Esophagus (tissue), 2 donors: ENCODE data around the gene SUSD6. TPM values are rescaled to one million over a fixed set of nuclear protein-coding genes. Genes with fewer than 3 reads are reported as not detected.

Source experiments
- H3K27ac ChIP-seq, 2 donors: one replicate each; pipeline ENCODE4 v1.5.1; 2013; ENCODE audit warnings: low read depth in 2 of 2, mild to moderate bottlenecking in 2 of 2, inconsistent platforms in 1 of 2, low read length in 1 of 2, moderate library complexity in 1 of 2
- H3K27me3 ChIP-seq, 2 donors: one replicate each; pipeline ENCODE4 v1.6.1; 2013; ENCODE audit warnings: low read length in 2 of 2, control low read depth in 1 of 2, mild to moderate bottlenecking in 1 of 2; ENCODE audit not compliant: insufficient read depth in 2 of 2, control insufficient read depth in 1 of 2
- H3K36me3 ChIP-seq, 2 donors: one replicate each; pipeline ENCODE4 v1.6.1; 2013; ENCODE audit warnings: low read length in 1 of 2; ENCODE audit not compliant: control insufficient read depth in 2 of 2, insufficient read depth in 2 of 2
- H3K4me1 ChIP-seq, 2 donors: one replicate each; pipeline ENCODE4 v1.6.1; 2013; ENCODE audit warnings: low read length in 1 of 2; ENCODE audit not compliant: control insufficient read depth in 2 of 2, insufficient read depth in 2 of 2
- H3K4me3 ChIP-seq, 2 donors: one replicate each; pipeline ENCODE4 v1.5.1; 2013; ENCODE audit warnings: low read length in 2 of 2, mild to moderate bottlenecking in 2 of 2, low read depth in 1 of 2, moderate library complexity in 1 of 2
- H3K9me3 ChIP-seq, 2 donors: one replicate each; pipeline ENCODE4 v1.6.1; 2013; ENCODE audit warnings: mild to moderate bottlenecking in 2 of 2, low read depth in 1 of 2, low read length in 1 of 2, moderate library complexity in 1 of 2; ENCODE audit not compliant: control insufficient read depth in 2 of 2, insufficient read depth in 1 of 2
- WGBS, 2 donors: extraction: QIAGEN DNeasy Blood & Tissue Kit; methylation state at CpG; one replicate each; pipeline ENCODE4 v1.1.7; 2013; 5-methylcytosine and 5-hydroxymethylcytosine counted together
- polyA plus RNA-seq, 2 donors: library from polyadenylated mRNA; stranded (reverse); fragments of 200-250 nt; gene quantifications; one replicate each; pipeline ENCODE4 v1.2.3, GENCODE V29; 2013
- donor health status: healthy with polysubstance abuse.
- donor health status: Bipolar disorder and iron deficiency.

The SUSD6 gene
- polyA plus RNA-seq, 2 donors: 16.2 to 30.3 TPM

DNA sequence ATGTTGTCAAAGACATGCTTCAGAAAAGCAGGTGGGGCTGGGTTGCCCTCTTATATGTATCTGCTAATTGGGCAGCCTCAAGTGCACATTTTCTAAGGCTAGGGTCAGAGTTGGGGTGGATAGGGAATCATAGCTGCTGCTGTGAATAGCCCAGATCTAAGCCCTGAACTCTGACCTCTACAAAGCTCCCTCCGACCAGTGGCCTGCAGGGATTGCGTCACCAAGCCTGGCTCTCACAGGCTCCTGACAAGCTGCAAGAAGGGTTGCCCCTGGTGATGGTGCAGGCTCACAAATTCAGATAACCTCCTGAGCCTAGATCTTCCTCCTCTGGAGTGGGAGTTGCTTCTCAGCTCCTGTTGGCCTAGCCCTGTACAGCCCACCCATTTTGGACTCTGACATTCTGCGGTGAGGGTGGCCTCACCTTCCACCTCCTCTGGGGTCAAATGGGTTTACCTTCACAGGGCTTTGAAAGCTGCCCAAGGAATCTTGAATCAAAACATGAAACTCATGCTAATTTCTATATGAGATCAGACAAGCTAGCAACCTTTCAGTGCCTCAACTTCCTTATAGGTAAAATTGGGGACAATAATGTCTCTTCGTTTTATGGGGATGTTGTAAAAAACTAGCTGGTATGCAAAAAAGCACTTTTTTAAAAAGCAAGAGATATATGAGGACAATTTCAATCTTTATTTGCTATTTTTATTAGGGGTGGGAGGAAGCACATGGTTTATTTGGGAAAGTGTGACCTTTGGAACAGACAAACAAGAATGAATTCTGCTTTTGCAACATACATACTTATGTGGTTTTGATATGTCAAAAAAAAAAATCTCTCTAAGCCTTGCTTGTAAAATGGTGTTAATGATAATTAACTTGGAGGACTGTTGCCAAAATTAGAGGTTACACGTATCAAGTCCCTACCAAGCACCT is 4.9 kb upstream of the SUSD6 start:
- Histone ChIP-seq H3K9me3 (no peaks in the 10 kb centered on the region), H3K27me3 (no peaks in the 10 kb centered on the region), H3K27ac (no peak overlapping the region), H3K4me3 (no peak overlapping the region), H3K4me1 (no peaks in the 10 kb centered on the region), H3K36me3 (no peaks in the 10 kb centered on the region)
- 76 to 90% methylated on average over 5 of the region's 5 CpGs for WGBS, 2 donors

- WGBS, 2 donors: 45 to 53% methylated on average over 8 of the region's 8 CpGs
- Histone ChIP-seq H3K27me3 (no peaks in the 10 kb centered on the region), H3K27ac (peak overlapping the region; percentile 83 to 89), H3K36me3 (no peaks in the 10 kb centered on the region), H3K4me3 (peak overlapping the region in 1 of 2 donors; percentile 87), H3K9me3 (no peaks in the 10 kb centered on the region), H3K4me1 (peaks cover 0 to 5% of the 10 kb centered on the region in 2 donors)
Measured at GRCh38 chr14:69610020-69610873, 1.1 kb upstream of the SUSD6 start.

DNA sequence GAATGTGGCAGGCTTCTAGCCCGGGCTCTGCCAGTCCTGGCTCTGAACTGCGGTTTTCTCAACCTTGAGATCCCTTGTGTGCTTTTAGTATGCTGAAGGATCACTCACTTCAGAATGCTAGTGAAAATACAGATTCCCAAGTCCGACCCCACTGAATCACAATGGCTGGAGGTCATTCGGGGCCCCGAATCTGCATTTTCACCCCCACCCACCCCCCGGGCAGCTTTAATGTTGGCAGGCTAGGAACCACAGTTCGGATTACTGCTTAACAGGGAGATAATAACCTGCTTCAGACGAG is 573 bp upstream of the SUSD6 start:
- peak overlapping the region; percentile 43 to 87 for H3K4me3 ChIP-seq
- H3K36me3 ChIP-seq: no peaks in the 10 kb centered on the region
- no peaks in the 10 kb centered on the region for H3K9me3 ChIP-seq
- peaks cover 0 to 8% of the 10 kb centered on the region in 2 donors for H3K4me1 ChIP-seq
- no peaks in the 10 kb centered on the region for H3K27me3 ChIP-seq
- 9 to 11% methylated on average over 8 of the region's 8 CpGs for WGBS, 2 donors
- H3K27ac ChIP-seq: peak overlapping the region; percentile 83 to 89

GRCh38 chr14:69612014-69612782 is 802 bp downstream of the SUSD6 start:
- Histone ChIP-seq H3K9me3 (no peaks in the 10 kb centered on the region), H3K27ac (peak overlapping the region; percentile 97 to 98), H3K27me3 (no peaks in the 10 kb centered on the region), H3K4me3 (peak overlapping the region; percentile 86 to 87), H3K36me3 (no peaks in the 10 kb centered on the region), H3K4me1 (peaks cover 0 to 8% of the 10 kb centered on the region in 2 donors)
- 0 to 1% methylated on average over 47 of the region's 47 CpGs for WGBS, 2 donors

DNA sequence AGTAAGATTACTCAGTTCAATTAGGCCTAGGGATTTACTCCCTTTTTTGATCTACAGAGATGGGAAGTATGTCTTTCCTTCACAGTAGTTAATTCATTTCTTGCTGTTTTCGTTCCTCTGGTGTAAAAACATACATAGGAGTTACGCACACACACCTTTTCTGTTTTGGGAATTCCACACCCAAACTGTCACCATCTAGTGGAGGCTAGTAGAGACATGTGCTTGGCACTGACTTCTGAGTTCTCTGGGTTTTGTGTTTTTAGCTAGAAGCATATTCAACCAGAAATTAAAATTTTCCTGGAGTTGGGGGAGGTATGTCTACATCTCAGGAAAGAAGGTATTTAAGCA is 1.4 kb downstream of the SUSD6 start:
- H3K27ac ChIP-seq: peak overlapping the region; percentile 97 to 98

DNA sequence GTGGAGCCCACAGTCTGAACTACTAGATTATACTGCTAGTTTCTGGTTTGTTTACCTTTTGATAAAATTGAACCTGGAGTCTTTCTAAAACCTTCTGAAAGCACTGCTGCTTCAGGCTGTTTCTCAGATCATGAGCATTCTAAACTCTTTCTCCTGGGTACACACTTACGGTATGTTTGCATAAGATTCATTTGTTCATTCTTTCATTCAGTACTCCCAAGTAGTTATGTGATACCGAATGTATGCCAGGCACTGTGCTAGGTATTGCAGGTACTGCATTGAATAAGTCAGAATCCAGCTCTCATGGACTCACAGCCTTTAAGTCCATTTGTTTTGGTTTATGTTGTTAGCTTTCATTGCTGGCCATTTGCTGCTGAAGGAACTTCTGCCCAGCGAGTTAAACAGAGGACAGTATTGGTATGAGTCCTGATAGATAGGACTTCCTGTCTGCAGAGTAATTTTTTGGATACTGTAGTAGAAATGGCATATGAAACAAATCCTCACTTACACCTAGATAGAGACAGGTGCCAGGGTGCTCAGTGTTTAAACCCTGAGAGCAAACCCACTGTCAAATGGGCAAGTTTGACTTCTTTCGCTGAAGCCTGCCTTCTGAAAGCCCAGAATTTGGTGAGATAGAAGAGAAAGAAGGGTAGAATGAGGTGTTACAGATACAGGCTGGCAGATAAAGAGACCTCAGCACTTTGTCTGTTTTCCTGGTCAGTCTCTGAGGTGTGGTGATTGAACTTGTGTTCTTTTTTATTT is 2.1 kb downstream of the SUSD6 start:
- H3K36me3 ChIP-seq: no peaks in the 10 kb centered on the region
- H3K27ac ChIP-seq: peak overlapping the region; percentile 11 to 67
- peaks cover 0 to 8% of the 10 kb centered on the region in 2 donors for H3K4me1 ChIP-seq
- no peaks in the 10 kb centered on the region for H3K9me3 ChIP-seq
- H3K4me3 ChIP-seq: peak overlapping the region; percentile 8 to 87
- WGBS, 2 donors: 25 to 39% methylated on average over 4 of the region's 4 CpGs
- H3K27me3 ChIP-seq: no peaks in the 10 kb centered on the region

More for the DNA sequence above, 1.4 kb downstream of the SUSD6 start:
- Histone ChIP-seq H3K4me3 (peak overlapping the region; percentile 86 to 87), H3K4me1 (peaks cover 0 to 8% of the 10 kb centered on the region in 2 donors), H3K27me3 (no peaks in the 10 kb centered on the region), H3K9me3 (no peaks in the 10 kb centered on the region), H3K36me3 (no peaks in the 10 kb centered on the region)
- 6 to 9% methylated on average over 2 of the region's 2 CpGs for WGBS, 2 donors

DNA sequence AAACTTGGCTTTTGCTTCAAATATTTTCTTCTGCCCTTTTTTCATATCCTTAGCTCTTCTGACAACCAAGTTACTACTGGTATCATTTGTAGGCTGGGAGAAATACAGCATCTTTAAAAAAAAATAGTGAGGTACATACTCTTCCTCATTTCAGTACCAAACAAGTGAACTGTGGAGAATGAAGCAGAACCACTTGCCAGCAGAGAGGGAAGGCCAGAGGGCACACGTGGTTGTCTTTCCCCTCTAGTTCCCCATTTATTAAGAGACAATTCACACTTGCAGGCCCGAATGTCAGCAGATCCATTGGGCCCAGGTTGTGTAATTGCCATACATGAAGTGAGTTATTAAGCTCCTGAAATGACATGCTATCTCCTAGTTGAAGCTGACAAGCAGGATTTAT is 3.2 kb downstream of the SUSD6 start:
- no peaks in the 10 kb centered on the region for H3K36me3 ChIP-seq
- peak overlapping the region; percentile 85 to 95 for H3K27ac ChIP-seq
- peak overlapping the region in 1 of 2 donors; percentile 87 for H3K4me3 ChIP-seq
- H3K4me1 ChIP-seq: peaks cover 0 to 8% of the 10 kb centered on the region in 2 donors
- no peaks in the 10 kb centered on the region for H3K9me3 ChIP-seq
- H3K27me3 ChIP-seq: no peaks in the 10 kb centered on the region
- WGBS, 2 donors: 13 to 16% methylated on average over 2 of the region's 2 CpGs

GRCh38 chr14:69615121-69615495 is 3.7 kb downstream of the SUSD6 start:
- Histone ChIP-seq H3K4me1 (peaks cover 0 to 8% of the 10 kb centered on the region in 2 donors), H3K9me3 (no peaks in the 10 kb centered on the region), H3K36me3 (no peaks in the 10 kb centered on the region), H3K4me3 (peak overlapping the region in 1 of 2 donors; percentile 87), H3K27me3 (no peaks in the 10 kb centered on the region), H3K27ac (peak overlapping the region; percentile 85 to 95)
- 37 to 41% methylated on average over 5 of the region's 5 CpGs for WGBS, 2 donors
